ENCODE measurements around the gene PTCD1. TPM values are rescaled to one million over a fixed set of nuclear protein-coding genes. Genes with fewer than 3 reads are reported as not detected.

Gene PTCD1
- total RNA-seq, 1 experiment from 2014 or later, result 11.1 TPM

GRCh38 chr7:99392659-99393354 lies 45.8 kb downstream of the PTCD1 start (continued):
- TF ChIP-seq ZSCAN18 (CRISPR knock-in tag; IDR thresholded peaks at IDR 0.05), result no peak
- peak; percentile 68 for TF ChIP-seq ERG (CRISPR knock-in tag; IDR thresholded peaks at IDR 0.05)
- TF ChIP-seq MXD4 (CRISPR knock-in tag; IDR thresholded peaks at IDR 0.05; ENCODE audit: borderline replicate concordance), result no peak
- TF ChIP-seq GTF2I (CRISPR knock-in tag; conservative IDR thresholded peaks at IDR 0.05), result no peak
- TF ChIP-seq NR2C2 (CRISPR knock-in tag; IDR thresholded peaks at IDR 0.05), result no peak
- TF ChIP-seq EMX1 (CRISPR knock-in tag; IDR thresholded peaks at IDR 0.05), result peak; percentile 22; the same call in 1 of the 2 replicates
- TF ChIP-seq IRF1 (CRISPR knock-in tag; IDR thresholded peaks at IDR 0.05), result no peak
- TF ChIP-seq ATF6 (CRISPR knock-in tag; IDR thresholded peaks at IDR 0.05), result no peak
- no peak for TF ChIP-seq NR3C1 (CRISPR knock-in tag; conservative IDR thresholded peaks at IDR 0.05; ENCODE audit: low read depth)
- TF ChIP-seq RELA (CRISPR knock-in tag; IDR thresholded peaks at IDR 0.05; ENCODE audit: borderline replicate concordance), result peak; percentile 88
- TF ChIP-seq ATF1 (CRISPR knock-in tag; IDR thresholded peaks at IDR 0.05), result 0 out of 2 replicates have a peak, but pooled peaks have one; percentile 33
- peak; percentile 89 for TF ChIP-seq SP1 (CRISPR knock-in tag; conservative IDR thresholded peaks at IDR 0.05)
- no peak; the same call in 1 of the 2 replicates for TF ChIP-seq TP53 (CRISPR knock-in tag; IDR thresholded peaks at IDR 0.05)
- TF ChIP-seq NFE2L1 (CRISPR knock-in tag; IDR thresholded peaks at IDR 0.05), result no peak

GRCh38 chr7:99392046-99392445 lies 46.6 kb downstream of the PTCD1 start:
- Mint-ChIP-seq H3K4me1 (peaks cover 12% of the 10 kb centered on the region), H3K36me3 (peaks cover 26% of the 10 kb centered on the region), H3K27ac (no peak overlapping the region), H3K27me3 (ENCODE audit: low read depth) (no peaks in the 10 kb centered on the region), H3K4me3 (peak overlapping the region; percentile 77), H3K9me3 (no peaks in the 10 kb centered on the region)
- no peak for DNase-seq (ENCODE audit: low spot score)
- ChIA-PET CTCF (interaction anchor here (2.1 to 2.5 kb wide), 2 partner anchors 17 to 26 kb away, joined by 13 to 15 read pairs; partner anchors contain the start of genes BUD31 and PDAP1), POLR2A (interaction anchor here (1.0 to 3.5 kb wide), 4 partner anchors 17 to 23 kb away, joined by 3 to 37 read pairs (median 6); partner anchors contain the start of genes ARPC1B, BUD31 and PDAP1)
- TF ChIP-seq KAT7 (CRISPR knock-in tag; IDR thresholded peaks at IDR 0.05; ENCODE audit: borderline replicate concordance) (no peak), CDX4 (CRISPR knock-in tag; IDR thresholded peaks at IDR 0.05; ENCODE audit: borderline replicate concordance) (no peak), NR3C1 (CRISPR knock-in tag; conservative IDR thresholded peaks at IDR 0.05; ENCODE audit: low read depth) (no peak), PREB (CRISPR knock-in tag; IDR thresholded peaks at IDR 0.05; ENCODE audit: borderline replicate concordance) (no peak), USF1 (CRISPR knock-in tag; IDR thresholded peaks at IDR 0.05) (no peak), MLX (CRISPR knock-in tag; IDR thresholded peaks at IDR 0.05) (no peak), ZNF138 (CRISPR knock-in tag; conservative IDR thresholded peaks at IDR 0.05) (no peak), ATF1 (CRISPR knock-in tag; IDR thresholded peaks at IDR 0.05) (no peak), ZBTB21 (CRISPR knock-in tag; IDR thresholded peaks at IDR 0.05; ENCODE audit: borderline replicate concordance) (no peak)
- ATAC-seq, result no peak

Measured in WTC11 (cell line).